ENCODE data around the gene GAS1. TPM values are rescaled to one million over a fixed set of nuclear protein-coding genes. Genes with fewer than 3 reads are reported as not detected.

GAS1 gene
- total RNA-seq, 1 experiment from 2014 or later: not detected

- no peaks in the 10 kb centered on the region for H3K27me3 ChIP-seq (ENCODE audit: low read length)
- no peaks in the 10 kb centered on the region for H3K36me3 ChIP-seq (ENCODE audit: low read depth, low read length)
- ATAC-seq: no peak
- ChIA-PET CTCF (no interaction called here), POLR2A (ENCODE audit: unreplicated experiment) (no interaction called here)
- H3K9me3 ChIP-seq (ENCODE audit: low read length): no peaks in the 10 kb centered on the region
- intact Hi-C loops (cut with micrococcal nuclease): no loop called here
- no peaks in the 10 kb centered on the region for H4K20me1 ChIP-seq (ENCODE audit: low read length)
- H3K4me1 ChIP-seq (ENCODE audit: insufficient read depth, low read length): no peaks in the 10 kb centered on the region
- no peak overlapping the region for H2AFZ ChIP-seq (ENCODE audit: low read length)
- no peaks in the 10 kb centered on the region for H3F3A ChIP-seq (ENCODE audit: low read length, unreplicated experiment)
- H3K4me2 ChIP-seq (ENCODE audit: low read length): no peak overlapping the region
- TF ChIP-seq CTCF (conservative IDR thresholded peaks at IDR 0.05; ENCODE audit: low read depth, low read length): no peak
- no peak for TF ChIP-seq EZH2 (IDR thresholded peaks at IDR 0.05; ENCODE audit: low read length, unreplicated experiment)
- TF ChIP-seq EZH2phosphoT487 (IDR thresholded peaks at IDR 0.05; ENCODE audit: borderline replicate concordance, low read length): no peak
- H3K9ac ChIP-seq (ENCODE audit: low read length): no peak overlapping the region
- DNase-seq: no peak
- H3K79me2 ChIP-seq (ENCODE audit: low read length): no peaks in the 10 kb centered on the region
- BruUV-seq (replicated peaks): no TSS peak
- H3K9me2 ChIP-seq (replicated peaks; ENCODE audit: low read length): no peaks in the 10 kb centered on the region
- H3K27ac ChIP-seq (ENCODE audit: low read length): no peak overlapping the region
- H3K4me3 ChIP-seq (ENCODE audit: low read length): no peak overlapping the region
These were observed 10.9 kb upstream of the GAS1 start for GRCh38 chr9:86958203-86958602.

- H3K9me2 ChIP-seq (replicated peaks; ENCODE audit: low read length): no peaks in the 10 kb centered on the region
- no peak overlapping the region for H3K4me2 ChIP-seq (ENCODE audit: low read length)
- CTCF ChIA-PET: no interaction called here
- H3K79me2 ChIP-seq (ENCODE audit: low read length): no peaks in the 10 kb centered on the region
- H3F3A ChIP-seq (ENCODE audit: low read length, unreplicated experiment): no peaks in the 10 kb centered on the region
- TF ChIP-seq EZH2 (IDR thresholded peaks at IDR 0.05; ENCODE audit: low read length, unreplicated experiment) (no peak), EZH2phosphoT487 (IDR thresholded peaks at IDR 0.05; ENCODE audit: borderline replicate concordance, low read length) (no peak), CTCF (conservative IDR thresholded peaks at IDR 0.05; ENCODE audit: low read depth, low read length) (no peak)
- no TSS peak for BruUV-seq (replicated peaks)
- H3K4me1 ChIP-seq (ENCODE audit: insufficient read depth, low read length): no peaks in the 10 kb centered on the region
- no peaks in the 10 kb centered on the region for H4K20me1 ChIP-seq (ENCODE audit: low read length)
- H2AFZ ChIP-seq (ENCODE audit: low read length): no peak overlapping the region
- POLR2A ChIA-PET (ENCODE audit: unreplicated experiment): no interaction called here
- no peaks in the 10 kb centered on the region for H3K9me3 ChIP-seq (ENCODE audit: low read length)
- H3K27me3 ChIP-seq (ENCODE audit: low read length): no peaks in the 10 kb centered on the region
- DNase-seq (no peak), ATAC-seq (no peak)
- no peaks in the 10 kb centered on the region for H3K36me3 ChIP-seq (ENCODE audit: low read depth, low read length)
- no peak overlapping the region for H3K9ac ChIP-seq (ENCODE audit: low read length)
- intact Hi-C loops (cut with micrococcal nuclease): no loop called here
- no peak overlapping the region for H3K4me3 ChIP-seq (ENCODE audit: low read length)
- H3K27ac ChIP-seq (ENCODE audit: low read length): no peak overlapping the region
These were observed 8.3 kb upstream of the GAS1 start for GRCh38 chr9:86955561-86955960.

GRCh38 chr9:86955042-86955441 is 7.7 kb upstream of the GAS1 start:
- Histone ChIP-seq H3K4me3 (ENCODE audit: low read length) (no peak overlapping the region), H2AFZ (ENCODE audit: low read length) (no peak overlapping the region), H3F3A (ENCODE audit: low read length, unreplicated experiment) (no peaks in the 10 kb centered on the region), H3K27ac (ENCODE audit: low read length) (no peak overlapping the region), H4K20me1 (ENCODE audit: low read length) (no peaks in the 10 kb centered on the region), H3K4me1 (ENCODE audit: insufficient read depth, low read length) (no peaks in the 10 kb centered on the region), H3K9me3 (ENCODE audit: low read length) (no peaks in the 10 kb centered on the region), H3K4me2 (ENCODE audit: low read length) (no peak overlapping the region), H3K9me2 (replicated peaks; ENCODE audit: low read length) (no peaks in the 10 kb centered on the region), H3K27me3 (ENCODE audit: low read length) (no peaks in the 10 kb centered on the region), H3K36me3 (ENCODE audit: low read depth, low read length) (no peaks in the 10 kb centered on the region), H3K9ac (ENCODE audit: low read length) (no peak overlapping the region), H3K79me2 (ENCODE audit: low read length) (no peaks in the 10 kb centered on the region)
- DNase-seq (no peak), ATAC-seq (no peak)
- TF ChIP-seq EZH2phosphoT487 (IDR thresholded peaks at IDR 0.05; ENCODE audit: borderline replicate concordance, low read length) (no peak), EZH2 (IDR thresholded peaks at IDR 0.05; ENCODE audit: low read length, unreplicated experiment) (no peak), CTCF (conservative IDR thresholded peaks at IDR 0.05; ENCODE audit: low read depth, low read length) (no peak)
- POLR2A ChIA-PET (ENCODE audit: unreplicated experiment): no interaction called here
- intact Hi-C loops (cut with micrococcal nuclease): no loop called here
- BruUV-seq (replicated peaks): no TSS peak
- CTCF ChIA-PET: no interaction called here

All from PC-3 (cell line).